GM23338 (cell line): ENCODE results near the gene C14orf93.

Experiments used
- CTCF ChIP-seq, 2 experiments: fragments of 200-600 bp in 1 of 2; sonication (generic) in 1 of 2; conservative IDR thresholded peaks; 2 replicates each; pipeline versions ENCODE4 v1.5.1 to v1.6.1; 2016 to 2017; ENCODE audit warnings: antibody characterized with exemption in 2 of 2, low read depth in 2 of 2, mild to moderate bottlenecking in 2 of 2, moderate library complexity in 1 of 2
- EZH2 ChIP-seq: fragments of 200-600 bp; sonication (generic); IDR thresholded peaks from one replicate; pipeline ENCODE4 v1.8.0; 2017; ENCODE audit warnings: antibody characterized with exemption, mild to moderate bottlenecking, low read depth; ENCODE audit not compliant: unreplicated experiment
- EZH2phosphoT487 ChIP-seq: fragments of 200-600 bp; sonication (generic); IDR thresholded peaks from one replicate; pipeline ENCODE4 v1.8.1; 2018; ENCODE audit warnings: antibody characterized with exemption; ENCODE audit not compliant: unreplicated experiment
- POLR2AphosphoS5 ChIP-seq: IDR thresholded peaks from 2 replicates; pipeline ENCODE4 v1.6.1; 2016; ENCODE audit warnings: antibody characterized with exemption, low read depth
- ZNF331 ChIP-seq: fragments of 250-450 bp; sonication (Bioruptor Pico); IDR thresholded peaks from 2 replicates; pipeline ENCODE4 v1.5.0; 2020; ENCODE audit warnings: low read depth, mild to moderate bottlenecking, moderate library complexity
- TF ChIP-seq, protein P1 (sequence below): IDR thresholded peaks from one replicate; pipeline ENCODE4 v1.6.1; 2018; ENCODE audit warnings: antibody characterized with exemption; ENCODE audit not compliant: unreplicated experiment

- no peak for TF ChIP-seq CTCF (conservative IDR thresholded peaks at IDR 0.05; ENCODE audit: low read depth in 2 of 2)
- TF ChIP-seq, protein P1, sequence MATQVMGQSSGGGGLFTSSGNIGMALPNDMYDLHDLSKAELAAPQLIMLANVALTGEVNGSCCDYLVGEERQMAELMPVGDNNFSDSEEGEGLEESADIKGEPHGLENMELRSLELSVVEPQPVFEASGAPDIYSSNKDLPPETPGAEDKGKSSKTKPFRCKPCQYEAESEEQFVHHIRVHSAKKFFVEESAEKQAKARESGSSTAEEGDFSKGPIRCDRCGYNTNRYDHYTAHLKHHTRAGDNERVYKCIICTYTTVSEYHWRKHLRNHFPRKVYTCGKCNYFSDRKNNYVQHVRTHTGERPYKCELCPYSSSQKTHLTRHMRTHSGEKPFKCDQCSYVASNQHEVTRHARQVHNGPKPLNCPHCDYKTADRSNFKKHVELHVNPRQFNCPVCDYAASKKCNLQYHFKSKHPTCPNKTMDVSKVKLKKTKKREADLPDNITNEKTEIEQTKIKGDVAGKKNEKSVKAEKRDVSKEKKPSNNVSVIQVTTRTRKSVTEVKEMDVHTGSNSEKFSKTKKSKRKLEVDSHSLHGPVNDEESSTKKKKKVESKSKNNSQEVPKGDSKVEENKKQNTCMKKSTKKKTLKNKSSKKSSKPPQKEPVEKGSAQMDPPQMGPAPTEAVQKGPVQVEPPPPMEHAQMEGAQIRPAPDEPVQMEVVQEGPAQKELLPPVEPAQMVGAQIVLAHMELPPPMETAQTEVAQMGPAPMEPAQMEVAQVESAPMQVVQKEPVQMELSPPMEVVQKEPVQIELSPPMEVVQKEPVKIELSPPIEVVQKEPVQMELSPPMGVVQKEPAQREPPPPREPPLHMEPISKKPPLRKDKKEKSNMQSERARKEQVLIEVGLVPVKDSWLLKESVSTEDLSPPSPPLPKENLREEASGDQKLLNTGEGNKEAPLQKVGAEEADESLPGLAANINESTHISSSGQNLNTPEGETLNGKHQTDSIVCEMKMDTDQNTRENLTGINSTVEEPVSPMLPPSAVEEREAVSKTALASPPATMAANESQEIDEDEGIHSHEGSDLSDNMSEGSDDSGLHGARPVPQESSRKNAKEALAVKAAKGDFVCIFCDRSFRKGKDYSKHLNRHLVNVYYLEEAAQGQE, result no peak
- no peak for TF ChIP-seq EZH2
- TF ChIP-seq EZH2phosphoT487, result no peak
- no peak for TF ChIP-seq POLR2AphosphoS5
- TF ChIP-seq ZNF331, result no peak
These were observed 24.8 kb downstream of the C14orf93 start for GRCh38 chr14:22984959-22985658.
